Panc1 (cell line): ENCODE results near the gene FAM20A. TPM values are rescaled to one million over a fixed set of nuclear protein-coding genes. Genes with fewer than 3 reads are reported as not detected.

Experiments
- ATAC-seq: fragments of 200-7000 bp; cut with Tn5 transposase; 2 replicates; pipeline ENCODE4 v1.9.1; 2020; ENCODE audit warnings: mild to moderate bottlenecking, moderate library complexity
- BruUV-seq: library from RNA; stranded (reverse); fragments of 400-500 nt; replicated peaks from 2 replicates; lab custom pipeline; 2021; lab: Mats Ljungman, UMichigan
- CTCF ChIA-PET: fragments of 300-600 bp; sonication (Branson Sonifier 250); formaldehyde crosslinking; loops from one replicate; lab custom pipeline; 2022; ENCODE audit warnings: antibody characterized with exemption; lab: Charles Lee
- POLR2A ChIA-PET: fragments of 300-600 bp; sonication (Branson Sonifier 250); formaldehyde crosslinking; loops from one replicate; lab custom pipeline; 2022; ENCODE audit warnings: antibody characterized with exemption; lab: Charles Lee
- DNase-seq: peaks from one replicate; pipeline ENCODE4 v3.0.0-alpha.2; 2010; ENCODE audit warnings: low read depth, low spot score
- H3K27ac ChIP-seq: 2 replicates; pipeline ENCODE4 v1.5.1; 2011; ENCODE audit warnings: mild to moderate bottlenecking, low read length, inconsistent platforms
- H3K27me3 ChIP-seq: fragments of 200-500 bp; sonication (Bioruptor generic); 2 replicates; pipeline ENCODE4 v1.6.0; 2014; ENCODE audit warnings: low read length, inconsistent platforms; ENCODE audit not compliant: control insufficient read depth, insufficient read depth
- H3K36me3 ChIP-seq: fragments of 200-500 bp; sonication (Bioruptor generic); 2 replicates; pipeline ENCODE4 v1.5.1; 2014; ENCODE audit warnings: inconsistent platforms, mild to moderate bottlenecking, low read length, moderate library complexity; ENCODE audit not compliant: control insufficient read depth, insufficient read depth
- H3K4me1 ChIP-seq: 2 replicates; pipeline ENCODE4 v1.5.1; 2011; ENCODE audit warnings: inconsistent platforms, mild to moderate bottlenecking, low read length, moderate library complexity; ENCODE audit not compliant: control insufficient read depth, insufficient read depth
- H3K4me3 ChIP-seq, 2 experiments: 2 replicates each; pipeline ENCODE4 v1.5.1; 2011 to 2012; ENCODE audit warnings: low read depth in 2 of 2, low read length in 2 of 2, mild to moderate bottlenecking in 2 of 2, inconsistent platforms in 1 of 2, moderate library complexity in 1 of 2
- H3K9me3 ChIP-seq: fragments of 200-500 bp; sonication (Bioruptor generic); 2 replicates; pipeline ENCODE4 v1.5.1; 2014; ENCODE audit warnings: low read depth, mild to moderate bottlenecking, inconsistent platforms, low read length, moderate library complexity; ENCODE audit not compliant: control insufficient read depth, insufficient read depth
- POLR2AphosphoS5 ChIP-seq: IDR thresholded peaks from 2 replicates; pipeline ENCODE4 v1.6.1; 2012; ENCODE audit warnings: mild to moderate bottlenecking, low read depth, low read length, moderate library complexity
- SIN3A ChIP-seq: IDR thresholded peaks from 2 replicates; pipeline ENCODE4 v1.6.1; 2012; ENCODE audit warnings: low read depth, mild to moderate bottlenecking, low read length, moderate library complexity, borderline replicate concordance; ENCODE audit not compliant: insufficient read depth
- TCF7L2 ChIP-seq: IDR thresholded peaks from 2 replicates; pipeline ENCODE4 v1.6.1; 2011; ENCODE audit warnings: mild to moderate bottlenecking, low read depth, low read length, inconsistent platforms
- in situ Hi-C: cut with HindIII; loops from 2 replicates; pipeline ENCODE4 v1.10.0; 2016; ENCODE audit warnings: low sequenced_read_pairs, low pct_unique_long_range_greater_than_20kb
- intact Hi-C: fragments of 100-400 bp; cut with micrococcal nuclease; formaldehyde crosslinking; loops from one replicate; pipeline ENCODE4 v1.10.0; 2022; ENCODE audit not compliant: unreplicated experiment
- total RNA-seq: library from RNA; stranded (reverse); gene quantifications from one replicate; pipeline ENCODE4 v1.2.1, GENCODE V29; 2021; ENCODE audit not compliant: unreplicated experiment
- TF ChIP-seq, protein P1 (sequence below), 2 experiments: IDR thresholded peaks; 2 replicates each; pipeline ENCODE4 v1.6.1; 2011 to 2012; ENCODE audit warnings: low read depth in 2 of 2, control low read depth in 1 of 2, low read length in 1 of 2, mild to moderate bottlenecking in 1 of 2, moderate library complexity in 1 of 2; ENCODE audit not compliant: insufficient read depth in 1 of 2
- TF ChIP-seq, protein P2 (sequence below): fragments of 450-650 bp; IDR thresholded peaks from 2 replicates; pipeline ENCODE4 v1.5.1; 2017; ENCODE audit warnings: mild to moderate bottlenecking

FAM20A gene
- total RNA-seq, 1 experiment from 2014 or later: 0.44 TPM

DNA sequence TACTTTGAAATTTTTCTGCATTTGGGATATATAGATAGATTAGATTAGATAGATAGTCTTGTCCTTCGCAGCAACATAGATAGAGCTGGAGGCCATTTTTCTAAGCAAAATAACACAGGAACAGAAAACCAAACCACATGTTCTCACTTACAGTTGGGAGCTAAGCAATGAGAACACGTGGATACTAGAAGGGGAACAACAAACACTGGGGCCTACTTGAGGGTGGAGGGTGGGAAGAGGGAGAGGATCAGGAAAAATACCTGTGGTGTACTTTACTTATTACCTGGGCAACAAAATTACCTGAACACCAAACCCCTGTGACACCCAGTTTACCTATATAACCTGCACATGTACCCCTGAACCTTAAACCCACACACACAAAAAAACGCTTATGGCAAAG, 74.6 kb downstream of the FAM20A start:
- H3K4me3 ChIP-seq: no peak overlapping the region
- POLR2A ChIA-PET: no interaction called here
- no peaks in the 10 kb centered on the region for H3K4me1 ChIP-seq
- H3K36me3 ChIP-seq: peaks cover 60% of the 10 kb centered on the region
- no peaks in the 10 kb centered on the region for H3K27me3 ChIP-seq
- no TSS peak for BruUV-seq
- no peaks in the 10 kb centered on the region for H3K9me3 ChIP-seq
- CTCF ChIA-PET: no interaction called here
- no peak for TF ChIP-seq TCF7L2
- TF ChIP-seq, protein P1, sequence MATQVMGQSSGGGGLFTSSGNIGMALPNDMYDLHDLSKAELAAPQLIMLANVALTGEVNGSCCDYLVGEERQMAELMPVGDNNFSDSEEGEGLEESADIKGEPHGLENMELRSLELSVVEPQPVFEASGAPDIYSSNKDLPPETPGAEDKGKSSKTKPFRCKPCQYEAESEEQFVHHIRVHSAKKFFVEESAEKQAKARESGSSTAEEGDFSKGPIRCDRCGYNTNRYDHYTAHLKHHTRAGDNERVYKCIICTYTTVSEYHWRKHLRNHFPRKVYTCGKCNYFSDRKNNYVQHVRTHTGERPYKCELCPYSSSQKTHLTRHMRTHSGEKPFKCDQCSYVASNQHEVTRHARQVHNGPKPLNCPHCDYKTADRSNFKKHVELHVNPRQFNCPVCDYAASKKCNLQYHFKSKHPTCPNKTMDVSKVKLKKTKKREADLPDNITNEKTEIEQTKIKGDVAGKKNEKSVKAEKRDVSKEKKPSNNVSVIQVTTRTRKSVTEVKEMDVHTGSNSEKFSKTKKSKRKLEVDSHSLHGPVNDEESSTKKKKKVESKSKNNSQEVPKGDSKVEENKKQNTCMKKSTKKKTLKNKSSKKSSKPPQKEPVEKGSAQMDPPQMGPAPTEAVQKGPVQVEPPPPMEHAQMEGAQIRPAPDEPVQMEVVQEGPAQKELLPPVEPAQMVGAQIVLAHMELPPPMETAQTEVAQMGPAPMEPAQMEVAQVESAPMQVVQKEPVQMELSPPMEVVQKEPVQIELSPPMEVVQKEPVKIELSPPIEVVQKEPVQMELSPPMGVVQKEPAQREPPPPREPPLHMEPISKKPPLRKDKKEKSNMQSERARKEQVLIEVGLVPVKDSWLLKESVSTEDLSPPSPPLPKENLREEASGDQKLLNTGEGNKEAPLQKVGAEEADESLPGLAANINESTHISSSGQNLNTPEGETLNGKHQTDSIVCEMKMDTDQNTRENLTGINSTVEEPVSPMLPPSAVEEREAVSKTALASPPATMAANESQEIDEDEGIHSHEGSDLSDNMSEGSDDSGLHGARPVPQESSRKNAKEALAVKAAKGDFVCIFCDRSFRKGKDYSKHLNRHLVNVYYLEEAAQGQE (IDR thresholded peaks at IDR 0.05; ENCODE audit: insufficient read depth in 1 of 2, low read depth in 2 of 2, low read length in 1 of 2): no peak
- TF ChIP-seq, protein P2, sequence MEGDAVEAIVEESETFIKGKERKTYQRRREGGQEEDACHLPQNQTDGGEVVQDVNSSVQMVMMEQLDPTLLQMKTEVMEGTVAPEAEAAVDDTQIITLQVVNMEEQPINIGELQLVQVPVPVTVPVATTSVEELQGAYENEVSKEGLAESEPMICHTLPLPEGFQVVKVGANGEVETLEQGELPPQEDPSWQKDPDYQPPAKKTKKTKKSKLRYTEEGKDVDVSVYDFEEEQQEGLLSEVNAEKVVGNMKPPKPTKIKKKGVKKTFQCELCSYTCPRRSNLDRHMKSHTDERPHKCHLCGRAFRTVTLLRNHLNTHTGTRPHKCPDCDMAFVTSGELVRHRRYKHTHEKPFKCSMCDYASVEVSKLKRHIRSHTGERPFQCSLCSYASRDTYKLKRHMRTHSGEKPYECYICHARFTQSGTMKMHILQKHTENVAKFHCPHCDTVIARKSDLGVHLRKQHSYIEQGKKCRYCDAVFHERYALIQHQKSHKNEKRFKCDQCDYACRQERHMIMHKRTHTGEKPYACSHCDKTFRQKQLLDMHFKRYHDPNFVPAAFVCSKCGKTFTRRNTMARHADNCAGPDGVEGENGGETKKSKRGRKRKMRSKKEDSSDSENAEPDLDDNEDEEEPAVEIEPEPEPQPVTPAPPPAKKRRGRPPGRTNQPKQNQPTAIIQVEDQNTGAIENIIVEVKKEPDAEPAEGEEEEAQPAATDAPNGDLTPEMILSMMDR: no peak
- DNase-seq: no peak
- H3K27ac ChIP-seq: no peak overlapping the region
- in situ Hi-C loops (no loop called here), intact Hi-C loops (no loop called here)
- ATAC-seq: no peak

GRCh38 chr17:68522266-68522665, 78.9 kb downstream of the FAM20A start:
- in situ Hi-C loops: no loop called here
- H3K4me3 ChIP-seq: no peak overlapping the region
- no peaks in the 10 kb centered on the region for H3K27me3 ChIP-seq
- no peak for ATAC-seq
- no peaks in the 10 kb centered on the region for H3K4me1 ChIP-seq
- CTCF ChIA-PET: no interaction called here
- no peak for DNase-seq
- BruUV-seq: no TSS peak
- intact Hi-C loops: no loop called here
- H3K27ac ChIP-seq: no peak overlapping the region
- H3K9me3 ChIP-seq: no peaks in the 10 kb centered on the region
- POLR2A ChIA-PET: no interaction called here
- peaks cover 41% of the 10 kb centered on the region for H3K36me3 ChIP-seq
- TF ChIP-seq, protein P2: no peak

DNA sequence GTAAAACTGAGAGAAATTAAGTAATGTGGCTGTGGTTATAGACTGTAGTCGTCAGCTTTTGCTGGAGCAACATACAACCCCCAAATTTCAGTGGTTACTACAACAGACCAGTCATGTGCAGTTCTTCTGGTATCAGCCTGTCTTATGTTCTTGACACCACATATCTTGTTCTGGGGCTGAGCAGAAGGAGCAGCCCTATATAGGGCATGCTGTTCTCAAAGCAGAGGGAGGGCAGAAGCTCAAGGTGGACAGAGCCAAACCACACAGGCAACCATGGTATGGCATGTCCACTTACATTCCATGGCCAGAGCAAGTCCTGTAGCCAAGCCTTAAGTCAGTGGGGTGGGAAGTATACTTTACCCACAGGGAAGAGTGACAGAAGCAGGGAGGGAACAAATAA, 81.3 kb downstream of the FAM20A start:
- no peak for TF ChIP-seq TCF7L2
- no peak for TF ChIP-seq SIN3A
- TF ChIP-seq, protein P1 (IDR thresholded peaks at IDR 0.05; ENCODE audit: insufficient read depth in 1 of 2, low read depth in 2 of 2, low read length in 1 of 2): no peak
- no peak for TF ChIP-seq POLR2AphosphoS5
- TF ChIP-seq, protein P2: no peak
- BruUV-seq: no TSS peak
- intact Hi-C loops: no loop called here
- no peaks in the 10 kb centered on the region; the same call in 1 of the 2 replicates for H3K4me1 ChIP-seq
- H3K4me3 ChIP-seq: no peak overlapping the region
- H3K9me3 ChIP-seq: no peaks in the 10 kb centered on the region
- in situ Hi-C loops: no loop called here
- ChIA-PET POLR2A (no interaction called here), CTCF (no interaction called here)
- H3K27ac ChIP-seq: no peak overlapping the region
- no peak for ATAC-seq
- no peaks in the 10 kb centered on the region for H3K27me3 ChIP-seq
- peaks cover 42% of the 10 kb centered on the region for H3K36me3 ChIP-seq
- no peak for DNase-seq
